ENCODE data around the gene OXA1L. TPM values are rescaled to one million over a fixed set of nuclear protein-coding genes. Genes with fewer than 3 reads are reported as not detected.
"Not testable (repeated sequence)": the region's sequence is repeated elsewhere in the genome, so short reads cannot be mapped to it uniquely, and the experiment has no call there.

OXA1L gene
- polyA plus RNA-seq, 1 donor from 2014 or later = 60.7 TPM

DNA sequence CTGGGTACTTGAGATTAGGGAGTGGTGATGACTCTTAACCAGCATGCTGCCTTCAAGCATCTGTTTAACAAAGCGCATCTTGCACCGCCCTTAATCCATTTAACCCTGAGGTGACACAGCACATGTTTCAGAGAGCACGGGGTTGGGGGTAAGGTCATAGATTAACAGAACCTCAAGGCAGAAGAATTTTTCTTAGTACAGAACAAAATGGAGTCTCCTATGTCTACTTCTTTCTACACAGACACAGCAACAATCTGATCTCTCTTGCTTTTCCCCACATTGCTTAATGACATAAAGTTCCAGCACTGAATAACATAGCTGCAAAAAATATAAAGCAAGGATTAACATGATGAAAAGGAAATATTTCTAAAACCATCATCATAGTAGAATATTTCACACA, 41.1 kb upstream of the OXA1L start:
- H3K27me3 ChIP-seq (ENCODE audit: insufficient read depth, low read depth, low read length); H3K9ac ChIP-seq (ENCODE audit: low read length); H3K4me3 ChIP-seq (ENCODE audit: low read length); H3K4me2 ChIP-seq (ENCODE audit: low read length); H3K9me3 ChIP-seq (ENCODE audit: low read length); H3K79me2 ChIP-seq (replicated peaks; ENCODE audit: insufficient read depth, low read length); H3F3A ChIP-seq (ENCODE audit: insufficient read depth, low read length, poor library complexity, severe bottlenecking); H3K9me2 ChIP-seq (ENCODE audit: insufficient read depth, low read length); H2AFZ ChIP-seq (ENCODE audit: low read depth, low read length); H4K20me1 ChIP-seq (ENCODE audit: insufficient read depth); H3K36me3 ChIP-seq (ENCODE audit: insufficient read depth, low read length); H3K27ac ChIP-seq (ENCODE audit: low read length): not testable (repeated sequence)

DNA sequence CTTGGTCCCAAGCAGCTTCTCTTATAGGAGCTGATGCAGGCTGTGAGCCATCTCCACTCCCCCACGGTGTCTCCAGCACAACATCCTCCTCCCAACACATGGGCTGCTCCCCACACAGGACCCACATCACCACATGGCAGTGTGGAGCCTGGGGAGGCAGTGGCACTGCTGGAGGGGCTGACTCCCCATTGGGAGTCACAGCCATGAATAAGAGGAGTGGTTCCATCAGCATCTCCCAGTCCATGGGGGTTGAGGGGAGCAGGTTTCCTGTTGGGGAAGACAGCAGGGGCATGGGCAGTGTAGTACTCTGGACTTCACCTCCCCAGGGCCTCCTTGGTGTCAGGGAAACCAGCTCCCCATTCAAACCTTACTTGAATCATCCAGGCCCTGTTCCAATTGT, 40.5 kb upstream of the OXA1L start:
- TF ChIP-seq POLR2AphosphoS5 (IDR thresholded peaks at IDR 0.05) = no peak
- TF ChIP-seq TAF1 (IDR thresholded peaks at IDR 0.05; ENCODE audit: low read depth) = no peak
- TF ChIP-seq MXI1 (conservative IDR thresholded peaks at IDR 0.05; ENCODE audit: poor library complexity, severe bottlenecking) = no peak
- TF ChIP-seq, protein P1, sequence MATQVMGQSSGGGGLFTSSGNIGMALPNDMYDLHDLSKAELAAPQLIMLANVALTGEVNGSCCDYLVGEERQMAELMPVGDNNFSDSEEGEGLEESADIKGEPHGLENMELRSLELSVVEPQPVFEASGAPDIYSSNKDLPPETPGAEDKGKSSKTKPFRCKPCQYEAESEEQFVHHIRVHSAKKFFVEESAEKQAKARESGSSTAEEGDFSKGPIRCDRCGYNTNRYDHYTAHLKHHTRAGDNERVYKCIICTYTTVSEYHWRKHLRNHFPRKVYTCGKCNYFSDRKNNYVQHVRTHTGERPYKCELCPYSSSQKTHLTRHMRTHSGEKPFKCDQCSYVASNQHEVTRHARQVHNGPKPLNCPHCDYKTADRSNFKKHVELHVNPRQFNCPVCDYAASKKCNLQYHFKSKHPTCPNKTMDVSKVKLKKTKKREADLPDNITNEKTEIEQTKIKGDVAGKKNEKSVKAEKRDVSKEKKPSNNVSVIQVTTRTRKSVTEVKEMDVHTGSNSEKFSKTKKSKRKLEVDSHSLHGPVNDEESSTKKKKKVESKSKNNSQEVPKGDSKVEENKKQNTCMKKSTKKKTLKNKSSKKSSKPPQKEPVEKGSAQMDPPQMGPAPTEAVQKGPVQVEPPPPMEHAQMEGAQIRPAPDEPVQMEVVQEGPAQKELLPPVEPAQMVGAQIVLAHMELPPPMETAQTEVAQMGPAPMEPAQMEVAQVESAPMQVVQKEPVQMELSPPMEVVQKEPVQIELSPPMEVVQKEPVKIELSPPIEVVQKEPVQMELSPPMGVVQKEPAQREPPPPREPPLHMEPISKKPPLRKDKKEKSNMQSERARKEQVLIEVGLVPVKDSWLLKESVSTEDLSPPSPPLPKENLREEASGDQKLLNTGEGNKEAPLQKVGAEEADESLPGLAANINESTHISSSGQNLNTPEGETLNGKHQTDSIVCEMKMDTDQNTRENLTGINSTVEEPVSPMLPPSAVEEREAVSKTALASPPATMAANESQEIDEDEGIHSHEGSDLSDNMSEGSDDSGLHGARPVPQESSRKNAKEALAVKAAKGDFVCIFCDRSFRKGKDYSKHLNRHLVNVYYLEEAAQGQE (IDR thresholded peaks at IDR 0.05; ENCODE audit: borderline replicate concordance) = no peak
- TF ChIP-seq EZH2 (IDR thresholded peaks at IDR 0.05; ENCODE audit: borderline replicate concordance, insufficient read depth, low read length, poor library complexity, severe bottlenecking) = no peak
- TF ChIP-seq RAD21 (conservative IDR thresholded peaks at IDR 0.05) = no peak
- TF ChIP-seq, protein P2, sequence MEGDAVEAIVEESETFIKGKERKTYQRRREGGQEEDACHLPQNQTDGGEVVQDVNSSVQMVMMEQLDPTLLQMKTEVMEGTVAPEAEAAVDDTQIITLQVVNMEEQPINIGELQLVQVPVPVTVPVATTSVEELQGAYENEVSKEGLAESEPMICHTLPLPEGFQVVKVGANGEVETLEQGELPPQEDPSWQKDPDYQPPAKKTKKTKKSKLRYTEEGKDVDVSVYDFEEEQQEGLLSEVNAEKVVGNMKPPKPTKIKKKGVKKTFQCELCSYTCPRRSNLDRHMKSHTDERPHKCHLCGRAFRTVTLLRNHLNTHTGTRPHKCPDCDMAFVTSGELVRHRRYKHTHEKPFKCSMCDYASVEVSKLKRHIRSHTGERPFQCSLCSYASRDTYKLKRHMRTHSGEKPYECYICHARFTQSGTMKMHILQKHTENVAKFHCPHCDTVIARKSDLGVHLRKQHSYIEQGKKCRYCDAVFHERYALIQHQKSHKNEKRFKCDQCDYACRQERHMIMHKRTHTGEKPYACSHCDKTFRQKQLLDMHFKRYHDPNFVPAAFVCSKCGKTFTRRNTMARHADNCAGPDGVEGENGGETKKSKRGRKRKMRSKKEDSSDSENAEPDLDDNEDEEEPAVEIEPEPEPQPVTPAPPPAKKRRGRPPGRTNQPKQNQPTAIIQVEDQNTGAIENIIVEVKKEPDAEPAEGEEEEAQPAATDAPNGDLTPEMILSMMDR (IDR thresholded peaks at IDR 0.05; ENCODE audit: poor library complexity, severe bottlenecking) = no peak
- TF ChIP-seq SMC3 (conservative IDR thresholded peaks at IDR 0.05; ENCODE audit: poor library complexity) = no peak
- no peak for TF ChIP-seq EP300 (conservative IDR thresholded peaks at IDR 0.05; ENCODE audit: poor library complexity, severe bottlenecking)

DNA sequence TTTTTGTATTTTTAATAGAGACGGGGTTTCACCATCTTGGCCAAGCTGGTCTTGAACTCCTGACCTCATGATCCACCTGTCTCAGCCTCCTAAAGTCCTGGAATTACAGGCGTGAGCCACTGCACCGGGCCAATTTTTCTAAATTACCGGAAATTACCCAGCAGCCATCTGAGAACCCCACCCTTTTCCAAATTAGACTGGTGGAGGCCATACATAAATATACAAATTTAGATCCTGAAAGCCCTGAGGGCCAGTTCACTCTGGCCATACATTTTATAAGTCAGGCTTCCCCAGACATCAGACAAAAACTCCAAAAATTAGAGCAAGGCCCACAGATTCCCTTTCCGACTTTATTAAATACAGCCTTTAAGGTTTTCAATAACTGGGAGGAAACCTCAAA, 34.4 kb upstream of the OXA1L start:
- not testable (repeated sequence) for H3K4me3 ChIP-seq (ENCODE audit: low read length); H2AFZ ChIP-seq (ENCODE audit: low read depth, low read length); H3K79me2 ChIP-seq (replicated peaks; ENCODE audit: insufficient read depth, low read length); H3K4me2 ChIP-seq (ENCODE audit: low read length); H3K9me2 ChIP-seq (ENCODE audit: insufficient read depth, low read length); H3K9ac ChIP-seq (ENCODE audit: low read length); H4K20me1 ChIP-seq (ENCODE audit: insufficient read depth); H3K9me3 ChIP-seq (ENCODE audit: low read length); H3K27me3 ChIP-seq (ENCODE audit: insufficient read depth, low read depth, low read length); H3F3A ChIP-seq (ENCODE audit: insufficient read depth, low read length, poor library complexity, severe bottlenecking); H3K36me3 ChIP-seq (ENCODE audit: insufficient read depth, low read length); H3K27ac ChIP-seq (ENCODE audit: low read length)

More for the DNA sequence above, 40.5 kb upstream of the OXA1L start:
- Histone ChIP-seq H3K27ac (ENCODE audit: low read length) (no peak overlapping the region), H2AFZ (ENCODE audit: low read depth, low read length) (no peak overlapping the region), H3K79me2 (replicated peaks; ENCODE audit: insufficient read depth, low read length) (no peaks in the 10 kb centered on the region), H3K9me3 (ENCODE audit: low read length) (no peaks in the 10 kb centered on the region), H4K20me1 (ENCODE audit: insufficient read depth) (no peaks in the 10 kb centered on the region), H3F3A (ENCODE audit: insufficient read depth, low read length, poor library complexity, severe bottlenecking) (no peaks in the 10 kb centered on the region), H3K9ac (ENCODE audit: low read length) (no peak overlapping the region), H3K36me3 (ENCODE audit: insufficient read depth, low read length) (no peaks in the 10 kb centered on the region), H3K4me3 (ENCODE audit: low read length) (no peak overlapping the region), H3K4me2 (ENCODE audit: low read length) (no peak overlapping the region), H3K9me2 (ENCODE audit: insufficient read depth, low read length) (no peaks in the 10 kb centered on the region), H3K27me3 (ENCODE audit: insufficient read depth, low read depth, low read length) (no peaks in the 10 kb centered on the region)
